ENCODE results near the gene MBOAT1. TPM values are rescaled to one million over a fixed set of nuclear protein-coding genes. Genes with fewer than 3 reads are reported as not detected.

The MBOAT1 gene
- total RNA-seq, 1 donor from 2014 or later: 22.0 TPM

- no peak for DNase-seq
These were observed 82.8 kb downstream of the MBOAT1 start for GRCh38 chr6:20129290-20130088.

GRCh38 chr6:20128018-20128417 is 84.3 kb downstream of the MBOAT1 start:
- no peak for DNase-seq

- peak; percentile 81 for DNase-seq
These were observed 85.2 kb downstream of the MBOAT1 start for GRCh38 chr6:20126789-20127653.

- DNase-seq: no peak
These were observed 86.0 kb downstream of the MBOAT1 start for GRCh38 chr6:20126102-20126752.

- no peak for DNase-seq
These were observed 87.7 kb downstream of the MBOAT1 start for GRCh38 chr6:20124545-20124944.

GRCh38 chr6:20119485-20119884 is 92.8 kb downstream of the MBOAT1 start:
- DNase-seq: no peak

GRCh38 chr6:20118892-20119291 is 93.4 kb downstream of the MBOAT1 start:
- no peak for DNase-seq

- no peak for DNase-seq
These were observed 94.8 kb downstream of the MBOAT1 start for GRCh38 chr6:20117474-20117873.

- DNase-seq: no peak
These were observed 95.5 kb downstream of the MBOAT1 start for GRCh38 chr6:20116792-20117191.

GRCh38 chr6:20115246-20115980 is 96.9 kb downstream of the MBOAT1 start:
- no peak for DNase-seq

- no peak for DNase-seq
These were observed 98.5 kb downstream of the MBOAT1 start for GRCh38 chr6:20113649-20114224.

- DNase-seq: no peak
These were observed 99.4 kb downstream of the MBOAT1 start for GRCh38 chr6:20112841-20113240.

GRCh38 chr6:20112241-20112640 is 100.0 kb downstream of the MBOAT1 start:
- no peak for DNase-seq

- DNase-seq: no peak
These were observed 101.8 kb downstream of the MBOAT1 start for GRCh38 chr6:20110478-20110877.

GRCh38 chr6:20109526-20109925 is 102.7 kb downstream of the MBOAT1 start:
- DNase-seq: no peak

GRCh38 chr6:20105838-20106237 is 106.4 kb downstream of the MBOAT1 start:
- no peak for DNase-seq

- DNase-seq: no peak
These were observed 107.6 kb downstream of the MBOAT1 start for GRCh38 chr6:20104696-20105095.

- no peak for DNase-seq
These were observed 109.7 kb downstream of the MBOAT1 start for GRCh38 chr6:20102397-20103073.

GRCh38 chr6:20099156-20099555 is 113.1 kb downstream of the MBOAT1 start:
- no peak for DNase-seq

- DNase-seq: no peak
These were observed 113.9 kb downstream of the MBOAT1 start for GRCh38 chr6:20098267-20098876.

- no peak for DNase-seq
These were observed 115.7 kb downstream of the MBOAT1 start for GRCh38 chr6:20096536-20096935.
